ENCODE measurements around the gene FGR.

The FGR gene

DNA sequence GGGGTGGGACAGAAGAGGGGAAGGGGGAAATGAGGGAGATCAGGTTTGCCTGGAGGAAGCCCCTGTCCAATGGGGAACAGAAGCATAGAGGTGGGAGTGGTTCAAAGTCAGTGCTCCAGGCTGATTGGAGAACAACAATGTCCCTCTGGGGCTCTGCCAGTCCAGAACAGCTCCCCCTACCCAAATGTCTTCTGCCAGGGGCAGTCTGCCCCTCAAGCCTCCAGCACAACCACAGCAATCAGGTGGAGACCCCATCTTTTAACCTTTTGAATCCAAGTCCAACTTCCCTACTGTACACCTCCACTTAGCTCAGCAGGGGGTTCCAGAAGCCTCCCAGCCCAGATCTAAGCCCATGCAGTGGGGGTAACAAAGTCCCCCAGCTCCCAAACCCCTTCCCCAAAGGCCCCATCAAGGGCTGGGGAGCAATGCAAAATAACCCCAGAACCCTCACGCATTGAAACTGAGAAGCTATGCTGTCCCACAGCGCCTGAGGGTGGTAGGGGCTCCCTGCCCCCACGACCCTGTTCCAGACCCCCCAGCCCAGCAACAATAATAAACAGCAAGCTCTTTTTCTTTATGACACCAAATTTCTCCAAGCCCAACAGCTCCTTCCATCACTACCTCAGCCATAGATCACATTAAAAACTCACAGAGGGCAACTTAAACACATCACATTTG lies 34.3 kb downstream of the FGR start:
- DNase-seq (ENCODE audit: low read depth): no peak

DNA sequence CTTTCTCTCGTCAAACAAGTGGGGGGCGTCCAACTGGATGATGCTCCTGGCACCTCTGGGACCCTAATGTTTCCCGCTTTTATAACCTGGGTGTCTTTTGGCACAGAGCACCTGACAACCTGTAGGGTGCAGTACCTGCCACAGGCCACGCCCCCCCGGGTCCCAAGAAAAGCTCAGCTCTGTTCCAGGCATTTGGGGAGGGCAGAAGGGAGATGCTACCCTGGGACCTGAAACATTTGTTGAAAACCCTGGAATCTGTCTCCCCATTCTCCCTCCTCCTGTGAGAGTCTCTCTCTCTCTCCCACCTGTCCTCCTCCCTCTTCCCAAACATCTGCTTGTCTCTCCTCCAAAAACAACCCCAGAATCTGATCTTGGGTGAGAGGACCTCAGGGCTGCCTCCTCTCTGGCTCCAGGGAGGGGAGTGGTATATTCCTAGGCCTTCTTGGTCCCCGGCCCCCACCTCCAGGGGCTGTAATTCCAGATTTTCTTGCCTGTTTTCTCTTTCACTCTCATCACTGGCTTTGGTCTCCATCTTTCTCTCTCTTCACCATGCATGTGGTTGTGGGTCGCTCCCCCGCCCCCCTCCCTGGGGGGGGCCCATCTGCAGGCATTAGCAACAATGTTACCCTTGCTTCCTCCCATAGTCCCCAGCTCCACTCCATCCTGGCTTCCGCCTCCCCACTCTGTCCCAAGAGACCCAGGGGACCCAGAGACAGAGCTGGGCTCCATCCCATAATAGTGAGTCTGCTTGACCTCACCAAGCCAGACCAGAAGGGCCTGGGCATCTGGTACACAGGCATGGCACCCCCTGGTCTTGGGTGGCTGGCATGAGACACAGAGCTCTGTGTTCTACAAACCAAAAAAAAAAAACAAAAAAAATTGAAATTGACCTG lies 35.1 kb downstream of the FGR start:
- no peak for DNase-seq (ENCODE audit: low read depth)

- no peak for DNase-seq (ENCODE audit: low read depth)
Observed at GRCh38 chr1:27598902-27599528, 36.0 kb downstream of the FGR start.

GRCh38 chr1:27598295-27598687 lies 36.7 kb downstream of the FGR start:
- DNase-seq (ENCODE audit: low read depth): no peak

- DNase-seq (ENCODE audit: low read depth): no peak
Observed at GRCh38 chr1:27597516-27598294, 37.3 kb downstream of the FGR start.

DNA sequence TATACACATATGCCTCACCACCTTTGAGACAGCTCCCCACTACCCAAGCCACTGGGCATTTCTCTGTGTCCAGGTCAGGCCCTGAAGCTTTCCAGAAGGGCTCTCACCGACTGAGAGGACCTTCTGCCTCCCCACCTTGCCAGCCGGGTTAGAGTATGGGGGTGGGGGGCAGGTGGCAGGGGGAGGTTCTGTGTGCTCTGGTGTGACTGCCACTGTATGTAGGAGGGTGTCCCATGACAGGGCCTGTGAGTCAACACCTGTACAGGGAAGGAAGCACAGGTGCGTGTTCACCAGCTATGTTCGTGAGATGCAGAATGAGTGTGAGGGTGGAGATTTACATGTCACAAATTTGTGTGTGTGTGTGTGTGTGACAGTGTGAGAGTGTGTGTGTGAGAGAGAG lies 38.0 kb downstream of the FGR start:
- no peak for DNase-seq (ENCODE audit: low read depth)

DNA sequence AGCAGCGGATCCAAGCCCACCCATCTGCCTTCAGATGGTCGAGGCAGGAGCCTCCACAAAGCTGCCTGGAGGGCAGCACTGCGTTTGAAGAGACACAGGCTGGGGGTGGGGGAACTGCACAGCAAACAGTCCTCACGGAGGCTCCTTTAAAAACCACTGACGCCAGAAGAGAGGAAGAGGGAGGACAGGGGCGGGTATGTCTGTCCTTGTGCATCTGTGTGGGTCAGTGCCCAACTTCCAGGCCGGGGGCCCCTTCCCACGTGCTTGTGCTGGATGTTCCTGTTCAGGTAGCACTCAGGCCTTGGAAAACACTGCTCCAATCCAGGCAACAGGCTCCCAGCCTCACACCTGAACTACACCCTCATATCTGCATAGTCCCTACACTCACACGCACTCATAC lies 38.7 kb downstream of the FGR start:
- no peak for DNase-seq (ENCODE audit: low read depth)

GRCh38 chr1:27595597-27595996 lies 39.4 kb downstream of the FGR start:
- no peak for DNase-seq (ENCODE audit: low read depth)

- DNase-seq (ENCODE audit: low read depth): no peak
Observed at GRCh38 chr1:27594564-27595510, 40.1 kb downstream of the FGR start.

GRCh38 chr1:27593678-27594563 lies 41.1 kb downstream of the FGR start:
- DNase-seq (ENCODE audit: low read depth): no peak

- DNase-seq (ENCODE audit: low read depth): no peak
Observed at GRCh38 chr1:27592931-27593677, 41.9 kb downstream of the FGR start.

DNA sequence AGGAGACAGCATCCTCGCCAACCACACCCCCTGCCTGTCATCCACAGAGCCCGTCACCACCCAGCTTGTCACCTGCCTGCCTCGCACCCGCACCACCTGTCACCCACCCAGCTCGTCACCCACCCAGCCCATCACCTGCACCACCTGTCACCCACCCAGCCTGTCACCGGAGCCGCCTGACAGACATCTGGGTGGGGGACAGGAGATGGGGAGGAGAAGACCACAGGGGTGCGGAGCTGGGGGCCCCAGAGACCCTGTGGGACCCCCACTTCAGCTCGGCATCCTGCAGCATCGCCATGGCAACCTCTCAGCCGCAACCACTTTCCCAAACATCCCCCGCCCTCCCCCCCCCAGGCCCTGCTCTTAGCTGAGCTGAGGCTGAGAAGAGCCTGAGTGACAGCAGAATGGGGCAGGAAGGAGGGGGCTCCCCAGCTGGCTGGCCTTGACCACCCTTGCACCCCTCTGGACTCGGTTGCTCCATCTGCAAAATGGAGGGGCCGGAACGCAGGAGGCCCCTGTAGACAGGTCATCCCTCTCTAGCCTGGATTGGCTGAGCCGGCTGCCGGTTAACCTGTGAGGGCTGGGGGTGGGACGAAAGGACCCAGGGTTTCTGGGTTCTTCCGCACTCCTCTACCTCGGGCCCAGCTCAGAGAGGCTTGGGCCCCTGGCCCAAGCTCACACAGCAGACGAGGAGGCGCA lies 42.6 kb downstream of the FGR start:
- no peak for DNase-seq (ENCODE audit: low read depth)

DNA sequence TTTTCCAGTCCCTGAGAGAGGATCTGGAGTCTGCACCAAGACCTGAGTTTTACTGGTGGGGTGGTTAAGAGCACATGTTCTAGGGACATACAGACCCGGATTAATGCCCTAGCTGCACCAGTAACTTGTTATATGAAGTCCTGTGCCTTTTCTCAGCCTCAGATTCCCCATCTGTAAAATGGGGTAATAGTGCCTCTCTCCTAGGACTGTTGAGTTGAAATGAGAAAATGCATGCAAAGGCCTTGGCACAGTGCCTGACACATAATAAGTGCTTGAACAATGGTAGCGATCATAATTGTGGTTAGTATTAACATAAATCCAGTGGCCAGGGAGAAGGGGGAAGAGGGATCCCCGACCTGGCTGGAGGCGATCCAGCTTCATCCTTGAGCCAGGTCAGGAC lies 43.4 kb downstream of the FGR start:
- DNase-seq (ENCODE audit: low read depth): no peak

GRCh38 chr1:27590917-27591508 lies 44.0 kb downstream of the FGR start:
- DNase-seq (ENCODE audit: low read depth): no peak

DNA sequence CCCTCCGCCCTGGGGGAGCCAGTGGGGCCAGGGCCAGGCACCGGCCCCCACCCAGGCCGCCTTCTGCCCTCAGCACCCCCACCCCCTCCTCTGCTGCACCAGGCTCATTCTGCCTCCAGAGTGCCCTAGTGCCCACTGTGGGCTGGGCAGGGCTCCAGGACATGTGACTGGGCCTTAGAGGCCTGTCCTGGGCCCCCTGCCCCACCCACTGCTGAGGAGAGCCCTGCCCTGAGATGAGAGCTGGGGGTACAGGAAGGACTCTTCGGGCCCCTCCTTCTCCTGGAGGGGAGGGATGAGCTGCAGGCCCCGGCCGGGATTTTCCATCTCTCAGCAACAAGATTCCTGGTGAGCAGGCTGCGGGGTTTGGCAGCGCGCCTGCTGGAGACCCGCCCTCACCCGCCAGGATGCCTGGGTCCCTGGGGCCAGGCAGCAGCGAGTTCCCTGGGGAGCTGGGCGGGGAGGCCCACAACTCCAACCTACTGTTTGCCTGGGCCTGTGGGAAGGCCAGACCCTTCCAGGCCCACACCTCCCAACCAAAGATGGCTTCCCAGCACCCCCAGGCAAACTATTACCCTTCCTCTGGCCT lies 45.1 kb downstream of the FGR start:
- DNase-seq (ENCODE audit: low read depth): no peak

- DNase-seq (ENCODE audit: low read depth): no peak
Observed at GRCh38 chr1:27589441-27589840, 45.5 kb downstream of the FGR start.

GRCh38 chr1:27588256-27589232 lies 46.4 kb downstream of the FGR start:
- DNase-seq (ENCODE audit: low read depth): no peak
